Esophagus squamous epithelium (tissue), 5 donors: Measurements from ENCODE around the gene HDAC10. TPM values are rescaled to one million over a fixed set of nuclear protein-coding genes. Genes with fewer than 3 reads are reported as not detected.

Experiments
- DNase-seq: peaks from one replicate; lab custom pipeline; 2025; lab: John Stamatoyannopoulos, UW
- H3K27ac ChIP-seq, 4 donors: fragments of 200-600 bp; sonication (generic); one replicate each; pipeline ENCODE4 v1.5.1; 2016 to 2019; ENCODE audit warnings: mild to moderate bottlenecking in 1 of 4
- H3K27me3 ChIP-seq, 4 donors: fragments of 200-600 bp; sonication (generic); 1 replicate in 3 of 4; 2 replicates in 1 of 4; pipeline versions ENCODE4 v1.5.1 to v1.6.0; 2017 to 2021; ENCODE audit warnings: antibody characterized with exemption in 1 of 4
- H3K36me3 ChIP-seq, 3 donors: fragments of 200-600 bp; sonication (generic); one replicate each; pipeline ENCODE4 v1.5.1; 2016 to 2019
- H3K4me1 ChIP-seq, 3 donors: fragments of 200-600 bp; sonication (generic); one replicate each; pipeline ENCODE4 v1.5.1; 2017 to 2019
- H3K4me3 ChIP-seq, 4 donors: fragments of 200-600 bp; sonication (generic); 1 replicate in 3 of 4; 2 replicates in 1 of 4; pipeline ENCODE4 v1.5.1; 2016 to 2019; ENCODE audit warnings: mild to moderate bottlenecking in 2 of 4, moderate library complexity in 1 of 4
- H3K9me3 ChIP-seq, 3 donors: fragments of 200-600 bp; sonication (generic); one replicate each; pipeline ENCODE4 v1.5.1; 2016 to 2019
- CTCF ChIP-seq, 6 experiments: fragments of 450-650 bp in 4 of 6; fragments of 200-600 bp in 2 of 6; sonication (generic) in 2 of 6; IDR thresholded peaks; one replicate each; pipeline ENCODE4 v1.5.1; 2016 to 2019; ENCODE audit warnings: antibody characterized with exemption in 6 of 6, mild to moderate bottlenecking in 4 of 6, moderate library complexity in 4 of 6
- POLR2A ChIP-seq, 4 donors: fragments of 450-650 bp; IDR thresholded peaks; one replicate each; pipeline ENCODE4 v1.6.1; 2017; ENCODE audit warnings: antibody characterized with exemption in 4 of 4, mild to moderate bottlenecking in 4 of 4, moderate library complexity in 3 of 4
- WGBS, 2 donors: methylation state at CpG; one replicate each; pipeline ENCODE4 v1.1.5; 2018; 5-methylcytosine and 5-hydroxymethylcytosine counted together
- intact Hi-C: fragments of 100-400 bp; cut with DNase I; formaldehyde crosslinking; loops from one replicate; pipeline ENCODE4 v1.15.0; 2022
- total RNA-seq, 4 donors: library from RNA; depleted of rRNA; stranded (reverse); fragments of >200 nt; gene quantifications; one replicate each; pipeline ENCODE4 v1.1.0, GENCODE V29; 2016
- donor health status: DM: yes; HTN: yes; CAD: no.

The HDAC10 gene
- total RNA-seq, 4 donors from 2014 or later = 18.2 to 46.3 (median 35.6) TPM

- Histone ChIP-seq H3K9me3 (no peaks in the 10 kb centered on the region), H3K27ac (peak overlapping the region; percentile 86 to 97 (median 90)), H3K4me3 (peak overlapping the region in 3 of 4 donors; percentile 34 to 58 (median 38)), H3K4me1 (peaks cover 56 to 99% (median 60%) of the 10 kb centered on the region in 3 donors), H3K36me3 (peaks cover 10 to 43% (median 12%) of the 10 kb centered on the region in 3 donors), H3K27me3 (no peaks in the 10 kb centered on the region)
- no peak for DNase-seq
- TF ChIP-seq POLR2A (IDR thresholded peaks at IDR 0.05) (no peak), CTCF (IDR thresholded peaks at IDR 0.05) (no peak)
- intact Hi-C loops = no loop called here
- WGBS, 2 donors = 60% methylated on average over 1 of the region's 5 CpGs; no CpG with 5 or more reads in 1 of the 2 donors
Measured at GRCh38 chr22:50294319-50294656, 43.2 kb upstream of the HDAC10 start.

- intact Hi-C loops = no loop called here
- Histone ChIP-seq H3K4me3 (peak overlapping the region; percentile 6 to 58 (median 36)), H3K27me3 (no peaks in the 10 kb centered on the region), H3K4me1 (peaks cover 50 to 99% (median 55%) of the 10 kb centered on the region in 3 donors), H3K9me3 (no peaks in the 10 kb centered on the region), H3K27ac (peak overlapping the region; percentile 86 to 97 (median 90)), H3K36me3 (peaks cover 16 to 49% (median 18%) of the 10 kb centered on the region in 3 donors)
- no CpG with 5 or more reads among the region's 42 CpGs for WGBS, 2 donors
- DNase-seq = no peak
- TF ChIP-seq POLR2A (IDR thresholded peaks at IDR 0.05) (no peak), CTCF (IDR thresholded peaks at IDR 0.05) (peak in 2 of 6 experiments; percentile 16 to 27)
Measured at GRCh38 chr22:50293441-50294318, 42.6 kb upstream of the HDAC10 start.

- Histone ChIP-seq H3K27ac (peak overlapping the region; percentile 86 to 97 (median 90)), H3K4me3 (peak overlapping the region; percentile 6 to 58 (median 36)), H3K27me3 (no peaks in the 10 kb centered on the region), H3K9me3 (no peaks in the 10 kb centered on the region), H3K36me3 (peaks cover 24 to 58% (median 26%) of the 10 kb centered on the region in 3 donors), H3K4me1 (peaks cover 41 to 99% (median 46%) of the 10 kb centered on the region in 3 donors)
- WGBS, 2 donors = 51 to 63% methylated on average over 5 to 9 of the region's 29 CpGs
- no peak for TF ChIP-seq CTCF (IDR thresholded peaks at IDR 0.05)
- TF ChIP-seq POLR2A (IDR thresholded peaks at IDR 0.05) = no peak
- intact Hi-C loops = no loop called here
- DNase-seq = no peak
Measured at GRCh38 chr22:50292643-50293440, 41.8 kb upstream of the HDAC10 start.

GRCh38 chr22:50289942-50290630, 39.0 kb upstream of the HDAC10 start:
- DNase-seq = no peak
- Histone ChIP-seq H3K4me1 (peaks cover 32 to 94% (median 32%) of the 10 kb centered on the region in 3 donors), H3K27ac (no peak overlapping the region), H3K4me3 (no peak overlapping the region), H3K27me3 (no peaks in the 10 kb centered on the region), H3K36me3 (peaks cover 44 to 79% (median 47%) of the 10 kb centered on the region in 3 donors), H3K9me3 (no peaks in the 10 kb centered on the region)
- 89 to 93% methylated on average over 3 to 8 of the region's 37 CpGs for WGBS, 2 donors
- intact Hi-C loops = no loop called here
- TF ChIP-seq POLR2A (IDR thresholded peaks at IDR 0.05) (no peak), CTCF (IDR thresholded peaks at IDR 0.05) (no peak)
